ENCODE data around the gene RAB7B.

RAB7B gene

DNA sequence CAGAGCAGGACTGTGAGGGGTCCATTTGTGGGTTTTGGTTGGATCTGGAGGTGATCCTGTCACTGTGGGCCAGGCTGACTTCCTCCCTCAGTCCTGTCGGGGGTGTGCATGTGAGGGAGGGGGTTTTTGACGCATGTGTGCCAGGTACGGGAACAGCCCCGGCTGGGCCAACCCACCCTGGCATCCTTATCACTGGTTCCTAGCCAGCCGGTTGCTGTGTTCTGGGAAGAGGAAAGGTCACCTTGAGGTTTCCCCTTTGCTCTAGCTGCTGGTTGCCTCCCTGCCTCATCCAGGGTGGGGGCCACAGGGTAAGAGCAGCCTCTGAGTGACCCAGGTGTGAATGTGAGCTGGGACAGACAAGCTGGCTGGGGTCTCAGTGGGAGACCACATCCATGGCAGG is 62.5 kb downstream of the RAB7B start:
- H3K4me3 ChIP-seq (ENCODE audit: low read depth, low read length), result no peak overlapping the region
- no peak for TF ChIP-seq CTCF (IDR thresholded peaks at IDR 0.05; ENCODE audit: borderline replicate concordance, insufficient read depth, low read depth, low read length)

- H3K4me3 ChIP-seq (ENCODE audit: low read depth, low read length), result no peak overlapping the region
- peak; percentile 23; the same call in 1 of the 2 replicates for TF ChIP-seq CTCF (IDR thresholded peaks at IDR 0.05; ENCODE audit: borderline replicate concordance, insufficient read depth, low read depth, low read length)
Observed at GRCh38 chr1:205939690-205940330, 63.4 kb downstream of the RAB7B start.

- no peak overlapping the region for H3K4me3 ChIP-seq (ENCODE audit: low read depth, low read length)
- TF ChIP-seq CTCF (IDR thresholded peaks at IDR 0.05; ENCODE audit: borderline replicate concordance, insufficient read depth, low read depth, low read length), result no peak
Observed at GRCh38 chr1:205938682-205939081, 64.5 kb downstream of the RAB7B start.

DNA sequence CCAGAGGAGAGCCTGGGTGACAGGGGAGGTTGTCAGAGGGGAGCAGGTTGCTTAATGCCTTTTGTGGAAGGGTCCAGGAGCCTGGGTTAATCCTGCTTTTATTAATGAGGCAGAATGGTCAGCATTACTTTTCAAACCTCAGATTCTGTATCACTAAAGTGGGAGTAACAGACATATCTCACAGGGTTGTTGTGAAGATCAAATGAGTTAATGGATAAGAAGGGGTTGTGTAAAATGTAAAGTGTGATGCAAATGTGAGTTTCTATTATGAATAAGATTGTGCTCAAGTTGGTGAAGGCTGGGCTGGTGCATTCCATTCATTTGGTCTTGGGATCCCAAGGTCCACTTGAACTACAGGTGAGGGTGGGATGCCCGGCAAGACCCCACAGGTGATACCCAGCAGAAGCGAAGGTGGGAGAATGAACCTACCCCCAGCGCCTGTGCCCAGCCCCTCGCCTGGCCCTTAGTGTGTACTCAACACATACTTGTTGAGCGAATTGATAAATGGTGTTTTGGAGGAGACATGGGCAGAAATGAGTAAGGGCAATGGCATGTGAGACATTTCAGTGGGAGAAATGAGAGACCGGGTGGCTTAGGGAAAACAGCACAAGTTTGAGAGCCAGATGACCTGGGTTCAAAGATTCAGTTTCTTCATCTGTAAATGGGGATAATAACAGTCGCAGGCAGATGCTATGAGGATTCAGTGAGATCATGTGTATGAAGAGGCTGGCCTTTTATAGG is 66.2 kb downstream of the RAB7B start:
- no peak for TF ChIP-seq CTCF (IDR thresholded peaks at IDR 0.05; ENCODE audit: borderline replicate concordance, insufficient read depth, low read depth, low read length)
- no peak overlapping the region for H3K4me3 ChIP-seq (ENCODE audit: low read depth, low read length)

DNA sequence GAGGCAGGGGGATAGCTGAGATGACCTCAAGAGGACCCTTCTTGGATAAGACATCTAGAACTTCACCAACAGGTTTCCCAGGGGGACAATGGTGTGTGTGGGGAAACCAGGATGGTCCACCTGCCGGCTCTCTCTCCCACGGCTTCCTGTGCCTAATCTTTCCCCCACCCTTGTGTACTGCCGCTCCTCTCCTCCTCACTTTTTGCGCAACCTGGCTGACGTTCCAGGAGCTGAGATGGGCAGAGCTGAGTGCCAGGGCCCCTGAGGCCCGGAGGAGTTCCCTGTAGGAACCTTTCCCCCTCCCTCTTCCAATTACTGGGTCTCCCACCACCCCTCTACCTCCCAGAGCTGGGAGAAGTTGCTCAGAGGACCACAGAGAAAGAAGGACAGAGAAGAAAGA is 66.9 kb downstream of the RAB7B start:
- no peak for TF ChIP-seq CTCF (IDR thresholded peaks at IDR 0.05; ENCODE audit: borderline replicate concordance, insufficient read depth, low read depth, low read length)
- H3K4me3 ChIP-seq (ENCODE audit: low read depth, low read length), result no peak overlapping the region

GRCh38 chr1:205935869-205936268 is 67.3 kb downstream of the RAB7B start:
- H3K4me3 ChIP-seq (ENCODE audit: low read depth, low read length), result no peak overlapping the region
- no peak for TF ChIP-seq CTCF (IDR thresholded peaks at IDR 0.05; ENCODE audit: borderline replicate concordance, insufficient read depth, low read depth, low read length)

GRCh38 chr1:205934788-205935187 is 68.4 kb downstream of the RAB7B start:
- H3K4me3 ChIP-seq (ENCODE audit: low read depth, low read length), result no peak overlapping the region
- TF ChIP-seq CTCF (IDR thresholded peaks at IDR 0.05; ENCODE audit: borderline replicate concordance, insufficient read depth, low read depth, low read length), result no peak
